HEK293T (cell line): ENCODE results near the gene FRMD8.

Experiments used
- ELF4 ChIP-seq: fragments of 450-650 bp; IDR thresholded peaks from 2 replicates; pipeline ENCODE4 v1.6.1; 2017; ENCODE audit warnings: antibody characterized with exemption
- FOXK2 ChIP-seq: fragments of 450-650 bp; IDR thresholded peaks from 2 replicates; pipeline ENCODE4 v1.6.1; 2016; ENCODE audit warnings: mild to moderate bottlenecking
- FOXM1 ChIP-seq: fragments of 450-650 bp; IDR thresholded peaks from 2 replicates; pipeline ENCODE4 v1.6.1; 2017; ENCODE audit warnings: mild to moderate bottlenecking, borderline replicate concordance
- HDGF ChIP-seq: fragments of 450-650 bp; IDR thresholded peaks from 2 replicates; pipeline ENCODE4 v1.6.1; 2017; ENCODE audit warnings: antibody characterized with exemption, borderline replicate concordance
- SUZ12 ChIP-seq: fragments of 450-650 bp; IDR thresholded peaks from 2 replicates; pipeline ENCODE4 v1.6.1; 2016; ENCODE audit warnings: mild to moderate bottlenecking
- TARDBP ChIP-seq: fragments of 450-650 bp; IDR thresholded peaks from 2 replicates; pipeline ENCODE4 v1.6.1; 2016

GRCh38 chr11:65366340-65366773 lies 20.1 kb upstream of the FRMD8 start:
- no peak for TF ChIP-seq ELF4
- TF ChIP-seq FOXK2, result no peak
- TF ChIP-seq HDGF, result no peak
- no peak for TF ChIP-seq SUZ12
- TF ChIP-seq TARDBP, result no peak
- TF ChIP-seq FOXM1, result no peak
